ENCODE data around the gene CXXC4.

DNA sequence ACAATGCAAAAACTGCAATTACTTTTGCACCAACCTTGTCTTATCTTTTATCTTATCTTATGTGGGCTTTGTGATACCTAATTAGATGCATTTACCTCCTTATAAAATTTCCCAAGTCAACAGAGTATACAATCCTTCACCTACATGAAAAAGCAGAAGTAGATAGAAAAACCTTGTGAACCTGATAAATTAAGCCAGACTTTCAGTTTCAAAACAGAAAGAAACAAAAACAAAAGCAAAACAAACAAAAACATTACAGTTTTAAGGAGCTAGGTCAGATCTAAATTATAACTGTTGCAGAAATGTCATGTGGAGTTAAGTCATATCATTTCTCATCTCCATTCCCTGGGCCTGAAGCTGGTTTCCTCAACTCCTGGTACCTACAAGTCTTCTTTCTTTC lies 24.9 kb upstream of the CXXC4 start:
- TF ChIP-seq, protein P1, sequence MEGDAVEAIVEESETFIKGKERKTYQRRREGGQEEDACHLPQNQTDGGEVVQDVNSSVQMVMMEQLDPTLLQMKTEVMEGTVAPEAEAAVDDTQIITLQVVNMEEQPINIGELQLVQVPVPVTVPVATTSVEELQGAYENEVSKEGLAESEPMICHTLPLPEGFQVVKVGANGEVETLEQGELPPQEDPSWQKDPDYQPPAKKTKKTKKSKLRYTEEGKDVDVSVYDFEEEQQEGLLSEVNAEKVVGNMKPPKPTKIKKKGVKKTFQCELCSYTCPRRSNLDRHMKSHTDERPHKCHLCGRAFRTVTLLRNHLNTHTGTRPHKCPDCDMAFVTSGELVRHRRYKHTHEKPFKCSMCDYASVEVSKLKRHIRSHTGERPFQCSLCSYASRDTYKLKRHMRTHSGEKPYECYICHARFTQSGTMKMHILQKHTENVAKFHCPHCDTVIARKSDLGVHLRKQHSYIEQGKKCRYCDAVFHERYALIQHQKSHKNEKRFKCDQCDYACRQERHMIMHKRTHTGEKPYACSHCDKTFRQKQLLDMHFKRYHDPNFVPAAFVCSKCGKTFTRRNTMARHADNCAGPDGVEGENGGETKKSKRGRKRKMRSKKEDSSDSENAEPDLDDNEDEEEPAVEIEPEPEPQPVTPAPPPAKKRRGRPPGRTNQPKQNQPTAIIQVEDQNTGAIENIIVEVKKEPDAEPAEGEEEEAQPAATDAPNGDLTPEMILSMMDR (IDR thresholded peaks at IDR 0.05) = no peak
- no peak for TF ChIP-seq POLR2A (IDR thresholded peaks at IDR 0.05)

Measured in right lobe of liver (tissue), 4 donors.